Measurements from ENCODE around the gene HYLS1. TPM values are rescaled to one million over a fixed set of nuclear protein-coding genes. Genes with fewer than 3 reads are reported as not detected.

The HYLS1 gene
- total and polyA plus RNA-seq, 9 of the 15 experiments (the other 6 are each of a cell fraction or from before 2014, with no cell fraction given) = 2.7 to 8.2 (median 4.8) TPM

GRCh38 chr11:125945797-125946520 is 58.5 kb downstream of the HYLS1 start, which contains the start of gene VSIG10L2 (continued):
- TF ChIP-seq, protein P1, sequence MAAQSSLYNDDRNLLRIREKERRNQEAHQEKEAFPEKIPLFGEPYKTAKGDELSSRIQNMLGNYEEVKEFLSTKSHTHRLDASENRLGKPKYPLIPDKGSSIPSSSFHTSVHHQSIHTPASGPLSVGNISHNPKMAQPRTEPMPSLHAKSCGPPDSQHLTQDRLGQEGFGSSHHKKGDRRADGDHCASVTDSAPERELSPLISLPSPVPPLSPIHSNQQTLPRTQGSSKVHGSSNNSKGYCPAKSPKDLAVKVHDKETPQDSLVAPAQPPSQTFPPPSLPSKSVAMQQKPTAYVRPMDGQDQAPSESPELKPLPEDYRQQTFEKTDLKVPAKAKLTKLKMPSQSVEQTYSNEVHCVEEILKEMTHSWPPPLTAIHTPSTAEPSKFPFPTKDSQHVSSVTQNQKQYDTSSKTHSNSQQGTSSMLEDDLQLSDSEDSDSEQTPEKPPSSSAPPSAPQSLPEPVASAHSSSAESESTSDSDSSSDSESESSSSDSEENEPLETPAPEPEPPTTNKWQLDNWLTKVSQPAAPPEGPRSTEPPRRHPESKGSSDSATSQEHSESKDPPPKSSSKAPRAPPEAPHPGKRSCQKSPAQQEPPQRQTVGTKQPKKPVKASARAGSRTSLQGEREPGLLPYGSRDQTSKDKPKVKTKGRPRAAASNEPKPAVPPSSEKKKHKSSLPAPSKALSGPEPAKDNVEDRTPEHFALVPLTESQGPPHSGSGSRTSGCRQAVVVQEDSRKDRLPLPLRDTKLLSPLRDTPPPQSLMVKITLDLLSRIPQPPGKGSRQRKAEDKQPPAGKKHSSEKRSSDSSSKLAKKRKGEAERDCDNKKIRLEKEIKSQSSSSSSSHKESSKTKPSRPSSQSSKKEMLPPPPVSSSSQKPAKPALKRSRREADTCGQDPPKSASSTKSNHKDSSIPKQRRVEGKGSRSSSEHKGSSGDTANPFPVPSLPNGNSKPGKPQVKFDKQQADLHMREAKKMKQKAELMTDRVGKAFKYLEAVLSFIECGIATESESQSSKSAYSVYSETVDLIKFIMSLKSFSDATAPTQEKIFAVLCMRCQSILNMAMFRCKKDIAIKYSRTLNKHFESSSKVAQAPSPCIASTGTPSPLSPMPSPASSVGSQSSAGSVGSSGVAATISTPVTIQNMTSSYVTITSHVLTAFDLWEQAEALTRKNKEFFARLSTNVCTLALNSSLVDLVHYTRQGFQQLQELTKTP (IDR thresholded peaks at IDR 0.05; ENCODE audit: low read depth in 1 of 2, partially characterized antibody in 2 of 2) = no peak
- TF ChIP-seq NRF1 (conservative IDR thresholded peaks at IDR 0.05 in 1 of 2, IDR thresholded peaks at IDR 0.05 in 1 of 2) (no peak), PRMT5 (CRISPR knock-in tag; IDR thresholded peaks at IDR 0.05) (no peak), NR3C1 (CRISPR knock-in tag; IDR thresholded peaks at IDR 0.05) (no peak), RREB1 (CRISPR knock-in tag; IDR thresholded peaks at IDR 0.05) (no peak), E2F4 (CRISPR knock-in tag; IDR thresholded peaks at IDR 0.05; ENCODE audit: low read depth) (no peak)
- TF ChIP-seq, protein P2, sequence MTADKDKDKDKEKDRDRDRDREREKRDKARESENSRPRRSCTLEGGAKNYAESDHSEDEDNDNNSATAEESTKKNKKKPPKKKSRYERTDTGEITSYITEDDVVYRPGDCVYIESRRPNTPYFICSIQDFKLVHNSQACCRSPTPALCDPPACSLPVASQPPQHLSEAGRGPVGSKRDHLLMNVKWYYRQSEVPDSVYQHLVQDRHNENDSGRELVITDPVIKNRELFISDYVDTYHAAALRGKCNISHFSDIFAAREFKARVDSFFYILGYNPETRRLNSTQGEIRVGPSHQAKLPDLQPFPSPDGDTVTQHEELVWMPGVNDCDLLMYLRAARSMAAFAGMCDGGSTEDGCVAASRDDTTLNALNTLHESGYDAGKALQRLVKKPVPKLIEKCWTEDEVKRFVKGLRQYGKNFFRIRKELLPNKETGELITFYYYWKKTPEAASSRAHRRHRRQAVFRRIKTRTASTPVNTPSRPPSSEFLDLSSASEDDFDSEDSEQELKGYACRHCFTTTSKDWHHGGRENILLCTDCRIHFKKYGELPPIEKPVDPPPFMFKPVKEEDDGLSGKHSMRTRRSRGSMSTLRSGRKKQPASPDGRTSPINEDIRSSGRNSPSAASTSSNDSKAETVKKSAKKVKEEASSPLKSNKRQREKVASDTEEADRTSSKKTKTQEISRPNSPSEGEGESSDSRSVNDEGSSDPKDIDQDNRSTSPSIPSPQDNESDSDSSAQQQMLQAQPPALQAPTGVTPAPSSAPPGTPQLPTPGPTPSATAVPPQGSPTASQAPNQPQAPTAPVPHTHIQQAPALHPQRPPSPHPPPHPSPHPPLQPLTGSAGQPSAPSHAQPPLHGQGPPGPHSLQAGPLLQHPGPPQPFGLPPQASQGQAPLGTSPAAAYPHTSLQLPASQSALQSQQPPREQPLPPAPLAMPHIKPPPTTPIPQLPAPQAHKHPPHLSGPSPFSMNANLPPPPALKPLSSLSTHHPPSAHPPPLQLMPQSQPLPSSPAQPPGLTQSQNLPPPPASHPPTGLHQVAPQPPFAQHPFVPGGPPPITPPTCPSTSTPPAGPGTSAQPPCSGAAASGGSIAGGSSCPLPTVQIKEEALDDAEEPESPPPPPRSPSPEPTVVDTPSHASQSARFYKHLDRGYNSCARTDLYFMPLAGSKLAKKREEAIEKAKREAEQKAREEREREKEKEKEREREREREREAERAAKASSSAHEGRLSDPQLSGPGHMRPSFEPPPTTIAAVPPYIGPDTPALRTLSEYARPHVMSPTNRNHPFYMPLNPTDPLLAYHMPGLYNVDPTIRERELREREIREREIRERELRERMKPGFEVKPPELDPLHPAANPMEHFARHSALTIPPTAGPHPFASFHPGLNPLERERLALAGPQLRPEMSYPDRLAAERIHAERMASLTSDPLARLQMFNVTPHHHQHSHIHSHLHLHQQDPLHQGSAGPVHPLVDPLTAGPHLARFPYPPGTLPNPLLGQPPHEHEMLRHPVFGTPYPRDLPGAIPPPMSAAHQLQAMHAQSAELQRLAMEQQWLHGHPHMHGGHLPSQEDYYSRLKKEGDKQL (CRISPR knock-in tag; IDR thresholded peaks at IDR 0.05; ENCODE audit: borderline replicate concordance) = no peak

Measured in K562 (cell line).